ENCODE measurements around the gene SSBP3.

- no peak for TF ChIP-seq POLR2AphosphoS5 (IDR thresholded peaks at IDR 0.05)
- TF ChIP-seq CTCF (IDR thresholded peaks at IDR 0.05), result no peak
- TF ChIP-seq EP300 (IDR thresholded peaks at IDR 0.05; ENCODE audit: low read depth), result no peak
Observed at GRCh38 chr1:54332781-54333585, 73.2 kb downstream of the SSBP3 start.
